ENCODE results near the gene PPDPF. TPM values are rescaled to one million over a fixed set of nuclear protein-coding genes. Genes with fewer than 3 reads are reported as not detected.
"Not testable (repeated sequence)": the region's sequence is repeated elsewhere in the genome, so short reads cannot be mapped to it uniquely, and the experiment has no call there.

PPDPF gene
- total RNA-seq, 1 experiment from 2014 or later, result 517 TPM

- H3K27me3 Mint-ChIP-seq (ENCODE audit: unreplicated experiment), result no peaks in the 10 kb centered on the region
- no TSS peak for BruUV-seq (replicated peaks)
- no peak for DNase-seq
- no peaks in the 10 kb centered on the region for H3K4me1 Mint-ChIP-seq (ENCODE audit: low read depth, unreplicated experiment)
- intact Hi-C loops (cut with micrococcal nuclease; ENCODE audit: unreplicated experiment), result no loop called here
- H3K27ac Mint-ChIP-seq (ENCODE audit: unreplicated experiment), result no peak overlapping the region
- H3K9me3 Mint-ChIP-seq (ENCODE audit: low read depth, unreplicated experiment), result peaks cover 2% of the 10 kb centered on the region
- no peak overlapping the region for H3K4me3 Mint-ChIP-seq (ENCODE audit: low read depth, unreplicated experiment)
- H3K36me3 Mint-ChIP-seq (ENCODE audit: insufficient read depth, unreplicated experiment), result peaks cover 63% of the 10 kb centered on the region
- no peak for TF ChIP-seq CTCF (IDR thresholded peaks at IDR 0.05; ENCODE audit: unreplicated experiment)
- CTCF ChIA-PET, result no interaction called here
Measured at GRCh38 chr20:63558804-63559484, 38.4 kb downstream of the PPDPF start.

- CTCF ChIA-PET; BruUV-seq (replicated peaks); H3K4me3 Mint-ChIP-seq (ENCODE audit: low read depth, unreplicated experiment); H3K9me3 Mint-ChIP-seq (ENCODE audit: low read depth, unreplicated experiment); H3K4me1 Mint-ChIP-seq (ENCODE audit: low read depth, unreplicated experiment); intact Hi-C loops (cut with micrococcal nuclease; ENCODE audit: unreplicated experiment); DNase-seq; H3K27me3 Mint-ChIP-seq (ENCODE audit: unreplicated experiment): not testable (repeated sequence)
- H3K27ac Mint-ChIP-seq (ENCODE audit: unreplicated experiment), result peak overlapping the region; percentile 39
- peaks cover 64% of the 10 kb centered on the region for H3K36me3 Mint-ChIP-seq (ENCODE audit: insufficient read depth, unreplicated experiment)
Measured at GRCh38 chr20:63559485-63560332, 39.1 kb downstream of the PPDPF start.

- Mint-ChIP-seq H3K27ac (ENCODE audit: unreplicated experiment) (peak overlapping the region; percentile 39), H3K36me3 (ENCODE audit: insufficient read depth, unreplicated experiment) (peaks cover 67% of the 10 kb centered on the region), H3K27me3 (ENCODE audit: unreplicated experiment) (no peaks in the 10 kb centered on the region), H3K4me1 (ENCODE audit: low read depth, unreplicated experiment) (no peaks in the 10 kb centered on the region), H3K4me3 (ENCODE audit: low read depth, unreplicated experiment) (no peak overlapping the region), H3K9me3 (ENCODE audit: low read depth, unreplicated experiment) (peaks cover 2% of the 10 kb centered on the region)
- CTCF ChIA-PET, result no interaction called here
- no peak for DNase-seq
- BruUV-seq (replicated peaks), result no TSS peak
- no peak for TF ChIP-seq CTCF (IDR thresholded peaks at IDR 0.05; ENCODE audit: unreplicated experiment)
- intact Hi-C loops (cut with micrococcal nuclease; ENCODE audit: unreplicated experiment), result no loop called here
Measured at GRCh38 chr20:63560333-63560805, 39.8 kb downstream of the PPDPF start.

GRCh38 chr20:63560856-63561609 lies 40.5 kb downstream of the PPDPF start:
- no peak for DNase-seq
- peak overlapping the region; percentile 39 for H3K27ac Mint-ChIP-seq (ENCODE audit: unreplicated experiment)
- BruUV-seq (replicated peaks), result TSS peak; percentile 2
- H3K36me3 Mint-ChIP-seq (ENCODE audit: insufficient read depth, unreplicated experiment), result peaks cover 67% of the 10 kb centered on the region
- no peak for TF ChIP-seq CTCF (IDR thresholded peaks at IDR 0.05; ENCODE audit: unreplicated experiment)
- no peaks in the 10 kb centered on the region for H3K27me3 Mint-ChIP-seq (ENCODE audit: unreplicated experiment)
- CTCF ChIA-PET, result no interaction called here
- H3K9me3 Mint-ChIP-seq (ENCODE audit: low read depth, unreplicated experiment), result peaks cover 2% of the 10 kb centered on the region
- H3K4me3 Mint-ChIP-seq (ENCODE audit: low read depth, unreplicated experiment), result no peak overlapping the region
- no peaks in the 10 kb centered on the region for H3K4me1 Mint-ChIP-seq (ENCODE audit: low read depth, unreplicated experiment)
- intact Hi-C loops (cut with micrococcal nuclease; ENCODE audit: unreplicated experiment), result no loop called here
